ENCODE data around the gene LDB1. TPM values are rescaled to one million over a fixed set of nuclear protein-coding genes. Genes with fewer than 3 reads are reported as not detected.

Gene LDB1
- total RNA-seq, 1 experiment from 2014 or later, result 87.6 TPM

- peak overlapping the region; percentile 96 to 98 for H3K4me3 ChIP-seq (ENCODE audit: low read depth in 2 of 2, low read length in 2 of 2)
- no peaks in the 10 kb centered on the region for H3K27me3 ChIP-seq (ENCODE audit: control insufficient read depth, insufficient read depth, low read length)
- H3K4me1 ChIP-seq (ENCODE audit: control insufficient read depth, insufficient read depth, low read length), result peaks cover 36% of the 10 kb centered on the region
- DNase-seq (ENCODE audit: low read depth, low spot score), result no peak
- in situ Hi-C loops (cut with HindIII; ENCODE audit: low pct_unique_long_range_greater_than_20kb, low sequenced_read_pairs), result no loop called here
- BruUV-seq (replicated peaks), result no TSS peak
- peak overlapping the region; percentile 99 for H3K27ac ChIP-seq (ENCODE audit: low read length)
- ChIA-PET CTCF (interaction anchor here (0.6 to 1.3 kb wide), 2 partner anchors 17 to 83 kb away, joined by 3 to 4 read pairs; no protein-coding TSS in a partner anchor), POLR2A (interaction anchor here (0.6 kb wide), 1 partner anchor 390 kb away, joined by 4 read pairs; no protein-coding TSS in a partner anchor)
- H3K9me3 ChIP-seq (ENCODE audit: control insufficient read depth, insufficient read depth, low read depth, low read length), result no peaks in the 10 kb centered on the region
- peak; percentile 36 for ATAC-seq
- peaks cover 40% of the 10 kb centered on the region for H3K36me3 ChIP-seq (ENCODE audit: control insufficient read depth, insufficient read depth, low read length)
- intact Hi-C loops (cut with micrococcal nuclease; ENCODE audit: unreplicated experiment), result no loop called here
- TF ChIP-seq POLR2AphosphoS5 (IDR thresholded peaks at IDR 0.05; ENCODE audit: low read depth, low read length), result no peak
- TF ChIP-seq CTCF (IDR thresholded peaks at IDR 0.05), result no peak
- no peak for TF ChIP-seq REST (IDR thresholded peaks at IDR 0.05; ENCODE audit: insufficient read depth in 1 of 2, low read depth in 2 of 2, low read length in 1 of 2)
- no peak for TF ChIP-seq TCF7L2 (IDR thresholded peaks at IDR 0.05; ENCODE audit: low read depth, low read length)
- TF ChIP-seq SIN3A (IDR thresholded peaks at IDR 0.05; ENCODE audit: borderline replicate concordance, insufficient read depth, low read depth, low read length), result no peak
Measured at GRCh38 chr10:102152545-102152890, 32.4 kb upstream of the LDB1 start.

GRCh38 chr10:102151774-102152544, 31.8 kb upstream of the LDB1 start, which contains the start of gene NOLC1:
TSS of gene NOLC1 (plus strand) at chr10:102152389. CDS start at chr10:102152411, 22 bp downstream.
- Histone ChIP-seq H3K36me3 (ENCODE audit: control insufficient read depth, insufficient read depth, low read length) (peaks cover 40% of the 10 kb centered on the region), H3K27me3 (ENCODE audit: control insufficient read depth, insufficient read depth, low read length) (no peaks in the 10 kb centered on the region), H3K27ac (ENCODE audit: low read length) (peak within 1 kb of the TSS; percentile 99), H3K9me3 (ENCODE audit: control insufficient read depth, insufficient read depth, low read depth, low read length) (no peaks in the 10 kb centered on the region), H3K4me3 (ENCODE audit: low read depth in 2 of 2, low read length in 2 of 2) (peak within 1 kb of the TSS; percentile 96 to 98), H3K4me1 (ENCODE audit: control insufficient read depth, insufficient read depth, low read length) (peaks cover 30% of the 10 kb centered on the region)
- POLR2A ChIA-PET, result interaction anchor here (0.6 kb wide), 1 partner anchor 391 kb away, joined by 4 read pairs; no protein-coding TSS in a partner anchor
- TF ChIP-seq SIN3A (IDR thresholded peaks at IDR 0.05; ENCODE audit: borderline replicate concordance, insufficient read depth, low read depth, low read length) (peak; percentile 95), TCF7L2 (IDR thresholded peaks at IDR 0.05; ENCODE audit: low read depth, low read length) (peak; percentile 49), POLR2AphosphoS5 (IDR thresholded peaks at IDR 0.05; ENCODE audit: low read depth, low read length) (peak; percentile 99), REST (IDR thresholded peaks at IDR 0.05; ENCODE audit: insufficient read depth in 1 of 2, low read depth in 2 of 2, low read length in 1 of 2) (no peak; a peak in 1 of 4 replicates), CTCF (IDR thresholded peaks at IDR 0.05) (no peak)
- ATAC-seq (peak; percentile 95), DNase-seq (ENCODE audit: low read depth, low spot score) (peak; percentile 98)
- no TSS peak for BruUV-seq (replicated peaks)
- intact Hi-C loops (cut with micrococcal nuclease; ENCODE audit: unreplicated experiment) (no loop called here), in situ Hi-C loops (cut with HindIII; ENCODE audit: low pct_unique_long_range_greater_than_20kb, low sequenced_read_pairs) (no loop called here)
- CTCF ChIA-PET, result interaction anchor here (0.6 to 1.3 kb wide), 2 partner anchors 17 to 84 kb away, joined by 3 to 4 read pairs; no protein-coding TSS in a partner anchor

All from Panc1 (cell line).